ENCODE measurements around the gene FBXO27.
A peak's percentile ranks its signal among the peaks of the same experiment; 100 is the strongest.

FBXO27 gene

GRCh38 chr19:38980583-38981374 is 51.6 kb downstream of the FBXO27 start:
- Histone ChIP-seq H3K27me3 (replicated peaks) (no peaks in the 10 kb centered on the region), H3K4me3 (ENCODE audit: low read depth, low read length) (no peak overlapping the region), H3K36me3 (replicated peaks) (no peaks in the 10 kb centered on the region), H3K27ac (no peak overlapping the region)
- TF ChIP-seq, protein P1, sequence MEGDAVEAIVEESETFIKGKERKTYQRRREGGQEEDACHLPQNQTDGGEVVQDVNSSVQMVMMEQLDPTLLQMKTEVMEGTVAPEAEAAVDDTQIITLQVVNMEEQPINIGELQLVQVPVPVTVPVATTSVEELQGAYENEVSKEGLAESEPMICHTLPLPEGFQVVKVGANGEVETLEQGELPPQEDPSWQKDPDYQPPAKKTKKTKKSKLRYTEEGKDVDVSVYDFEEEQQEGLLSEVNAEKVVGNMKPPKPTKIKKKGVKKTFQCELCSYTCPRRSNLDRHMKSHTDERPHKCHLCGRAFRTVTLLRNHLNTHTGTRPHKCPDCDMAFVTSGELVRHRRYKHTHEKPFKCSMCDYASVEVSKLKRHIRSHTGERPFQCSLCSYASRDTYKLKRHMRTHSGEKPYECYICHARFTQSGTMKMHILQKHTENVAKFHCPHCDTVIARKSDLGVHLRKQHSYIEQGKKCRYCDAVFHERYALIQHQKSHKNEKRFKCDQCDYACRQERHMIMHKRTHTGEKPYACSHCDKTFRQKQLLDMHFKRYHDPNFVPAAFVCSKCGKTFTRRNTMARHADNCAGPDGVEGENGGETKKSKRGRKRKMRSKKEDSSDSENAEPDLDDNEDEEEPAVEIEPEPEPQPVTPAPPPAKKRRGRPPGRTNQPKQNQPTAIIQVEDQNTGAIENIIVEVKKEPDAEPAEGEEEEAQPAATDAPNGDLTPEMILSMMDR (IDR thresholded peaks at IDR 0.05; ENCODE audit: low read depth, low read length, missing control alignments) = no peak
- in situ Hi-C loops (cut with HindIII; ENCODE audit: low pct_ligation_motif_present, low sequenced_read_pairs) = no loop called here
- DNase-seq = no peak

DNA sequence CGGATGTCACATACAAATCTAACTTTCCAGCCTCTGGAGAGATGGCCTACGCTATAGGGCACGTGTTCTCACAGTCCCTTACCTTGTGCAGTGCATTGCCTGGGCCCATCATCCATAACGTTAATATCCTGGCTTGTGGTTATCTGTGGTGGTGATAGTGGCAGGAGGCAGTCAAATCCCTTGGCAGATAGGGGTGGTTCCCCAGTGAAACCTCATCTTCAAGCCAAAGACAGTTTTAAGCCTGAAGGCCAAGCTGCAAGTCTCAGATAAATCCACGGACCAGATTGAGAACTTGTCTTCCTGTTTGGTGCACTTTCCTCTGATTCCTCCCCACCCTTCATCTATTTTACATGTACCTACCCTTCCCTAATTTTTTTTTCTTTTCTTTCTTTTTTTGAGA is 52.5 kb downstream of the FBXO27 start:
- TF ChIP-seq, protein P1 (IDR thresholded peaks at IDR 0.05; ENCODE audit: low read depth, low read length, missing control alignments) = no peak
- Histone ChIP-seq H3K36me3 (replicated peaks) (no peaks in the 10 kb centered on the region), H3K27ac (no peak overlapping the region), H3K27me3 (replicated peaks) (no peaks in the 10 kb centered on the region), H3K4me3 (ENCODE audit: low read depth, low read length) (no peak overlapping the region)
- in situ Hi-C loops (cut with HindIII; ENCODE audit: low pct_ligation_motif_present, low sequenced_read_pairs) = no loop called here
- no peak for DNase-seq

DNA sequence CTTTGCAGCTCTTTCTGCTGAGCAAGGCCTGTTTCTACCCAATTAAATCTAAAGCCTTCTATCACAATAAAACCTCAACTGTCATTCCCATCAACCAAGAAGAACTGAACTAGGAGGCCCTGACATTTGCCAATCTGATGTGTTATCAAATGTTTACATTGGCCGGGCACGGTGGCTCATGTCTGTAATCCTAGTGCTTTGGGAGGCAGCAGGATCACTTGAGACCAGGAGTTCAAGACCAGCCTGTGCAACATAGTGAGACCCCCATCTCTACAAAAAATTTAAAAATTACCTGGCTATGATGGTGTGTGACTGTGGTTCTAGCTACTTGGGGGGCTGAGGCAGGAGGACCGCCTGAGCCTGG is 54.0 kb downstream of the FBXO27 start:
- H3K4me3 ChIP-seq (ENCODE audit: low read depth, low read length) = no peak overlapping the region
- TF ChIP-seq, protein P1 (IDR thresholded peaks at IDR 0.05; ENCODE audit: low read depth, low read length, missing control alignments) = no peak
- in situ Hi-C loops (cut with HindIII; ENCODE audit: low pct_ligation_motif_present, low sequenced_read_pairs) = no loop called here
- no peak for DNase-seq
- no peaks in the 10 kb centered on the region for H3K27me3 ChIP-seq (replicated peaks)
- no peak overlapping the region for H3K27ac ChIP-seq
- H3K36me3 ChIP-seq (replicated peaks) = no peaks in the 10 kb centered on the region

- Histone ChIP-seq H3K4me3 (ENCODE audit: low read depth, low read length) (no peak overlapping the region), H3K27ac (no peak overlapping the region), H3K36me3 (replicated peaks) (no peaks in the 10 kb centered on the region), H3K27me3 (replicated peaks) (no peaks in the 10 kb centered on the region)
- TF ChIP-seq, protein P1 (IDR thresholded peaks at IDR 0.05; ENCODE audit: low read depth, low read length, missing control alignments) = no peak
- in situ Hi-C loops (cut with HindIII; ENCODE audit: low pct_ligation_motif_present, low sequenced_read_pairs) = no loop called here
- DNase-seq = no peak
Observed at GRCh38 chr19:38977445-38978325, 54.7 kb downstream of the FBXO27 start.

DNA sequence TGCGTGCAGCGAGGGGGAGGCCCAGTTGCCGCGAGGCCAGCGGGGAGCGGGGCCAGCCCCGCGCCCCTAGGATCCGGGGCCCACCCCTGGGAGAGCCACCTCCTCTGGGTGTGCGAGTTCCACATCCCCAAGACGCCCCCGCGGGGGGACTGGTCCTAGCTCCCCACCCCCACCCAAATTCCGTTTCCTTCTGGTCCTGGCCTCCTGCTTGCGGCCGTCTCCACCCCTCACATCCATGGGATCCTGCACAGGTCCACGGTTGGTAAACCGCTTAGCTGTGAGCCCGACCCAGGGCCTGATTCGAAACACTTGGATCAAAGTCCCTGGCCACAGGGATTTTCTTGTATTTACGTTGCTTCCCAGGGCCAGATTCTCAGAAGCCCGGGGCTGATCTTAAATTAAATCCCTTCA is 56.5 kb downstream of the FBXO27 start:
- in situ Hi-C loops (cut with HindIII; ENCODE audit: low pct_ligation_motif_present, low sequenced_read_pairs) = no loop called here
- TF ChIP-seq, protein P1 (IDR thresholded peaks at IDR 0.05; ENCODE audit: low read depth, low read length, missing control alignments) = no peak
- Histone ChIP-seq H3K4me3 (ENCODE audit: low read depth, low read length) (peak overlapping the region; percentile 56), H3K27me3 (replicated peaks) (no peaks in the 10 kb centered on the region), H3K36me3 (replicated peaks) (no peaks in the 10 kb centered on the region), H3K27ac (no peak overlapping the region)
- DNase-seq = no peak

Data from brain microvascular endothelial cell (primary cell).